Erythroblast (primary cell): ENCODE measurements around the gene PPP2R3B.
"Not testable (repeated sequence)": the region's sequence is repeated elsewhere in the genome, so short reads cannot be mapped to it uniquely, and the experiment has no call there.

Experiments used
- GATA1 ChIP-seq: IDR thresholded peaks from 2 replicates; pipeline ENCODE4 v1.6.1; 2011; ENCODE audit warnings: low read depth, mild to moderate bottlenecking, control low read depth, low read length, moderate library complexity
- POLR2A ChIP-seq: IDR thresholded peaks from 2 replicates; pipeline ENCODE4 v1.6.1; 2011; ENCODE audit warnings: mild to moderate bottlenecking, low read length

GRCh38 chrX:306614-307251, 80.0 kb downstream of the PPP2R3B start:
- not testable (repeated sequence) for TF ChIP-seq POLR2A, GATA1
